GM21825 (cell line): Measurements from ENCODE around the gene RAP1GAP2.

Experiments
- ATAC-seq: cut with Tn5 transposase; IDR thresholded peaks from one replicate; pipeline ENCODE4 v1.9.1; 2021; ENCODE audit warnings: mild to moderate bottlenecking, moderate library complexity; ENCODE audit not compliant: unreplicated experiment

The RAP1GAP2 gene

DNA sequence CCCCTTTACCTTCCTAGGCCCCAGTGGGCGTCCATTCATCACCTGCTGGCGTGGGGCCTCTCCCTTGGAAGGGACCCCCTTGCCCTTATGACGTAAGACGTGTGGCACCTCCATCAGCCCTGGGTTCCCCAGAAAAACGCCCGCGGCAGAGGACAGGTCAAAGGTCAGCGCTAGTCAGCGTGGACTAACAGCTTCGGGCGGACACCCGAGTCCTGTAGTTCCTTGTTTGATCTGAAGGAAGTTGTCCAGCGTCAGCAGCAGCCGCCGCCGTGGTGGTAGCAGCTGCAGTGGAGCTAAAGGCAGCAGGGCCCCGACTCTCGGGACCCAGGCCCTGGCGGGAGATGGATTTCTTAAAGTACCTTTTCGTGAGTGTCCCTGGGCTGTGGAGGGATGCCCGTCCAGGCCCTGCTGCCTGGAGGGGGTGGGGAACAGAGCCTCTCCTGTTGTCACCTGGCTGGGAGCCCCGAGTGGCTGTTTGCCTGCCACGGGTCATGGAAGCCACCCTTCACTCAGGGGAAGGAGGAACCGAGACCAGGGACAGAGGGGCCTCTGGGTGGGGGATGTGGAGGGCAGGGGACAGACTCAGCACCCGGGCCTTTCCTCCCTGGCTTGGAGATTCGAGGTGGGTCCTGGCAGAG lies 143.6 kb downstream of the RAP1GAP2 start:
- ATAC-seq, result no peak

DNA sequence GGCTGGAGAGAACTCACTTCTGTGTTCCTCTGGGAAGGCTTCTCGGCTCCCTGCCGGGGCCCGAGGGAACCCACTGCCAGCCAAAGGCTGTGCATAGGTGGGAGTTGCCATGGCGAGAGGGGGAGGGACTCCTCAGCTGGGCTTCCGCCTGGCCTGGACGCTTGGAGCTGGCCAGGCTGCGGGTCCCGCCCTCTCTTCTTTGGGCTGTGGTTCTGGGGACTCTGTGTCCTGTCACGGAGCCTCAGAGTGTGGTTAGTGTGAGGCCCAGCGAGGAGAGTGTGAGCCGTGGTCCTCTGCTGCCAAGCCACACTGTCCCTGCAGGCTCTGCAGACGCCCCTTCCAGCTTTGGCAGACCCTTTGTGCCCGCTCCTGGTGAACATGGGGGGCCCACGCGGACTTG lies 144.1 kb downstream of the RAP1GAP2 start:
- no peak for ATAC-seq

DNA sequence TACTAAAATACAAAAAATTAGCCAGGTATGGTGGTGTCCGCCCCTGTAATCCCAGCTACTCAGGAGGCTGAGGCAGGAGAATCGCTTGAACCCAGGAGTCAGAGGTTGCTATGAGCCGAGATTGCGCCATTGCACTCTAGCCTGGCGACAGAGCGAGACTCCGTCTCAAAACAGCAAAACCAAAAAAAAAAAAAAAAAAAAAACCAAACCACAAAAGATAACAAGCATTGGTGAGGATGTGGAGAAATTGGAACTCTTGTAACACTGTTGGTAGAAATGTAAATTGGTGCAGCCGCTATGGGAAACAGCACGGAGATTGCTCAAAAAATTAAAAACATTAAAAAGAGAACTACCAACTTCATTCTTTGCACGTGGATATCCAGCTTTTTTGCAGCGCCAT lies 147.7 kb downstream of the RAP1GAP2 start:
- ATAC-seq, result no peak

DNA sequence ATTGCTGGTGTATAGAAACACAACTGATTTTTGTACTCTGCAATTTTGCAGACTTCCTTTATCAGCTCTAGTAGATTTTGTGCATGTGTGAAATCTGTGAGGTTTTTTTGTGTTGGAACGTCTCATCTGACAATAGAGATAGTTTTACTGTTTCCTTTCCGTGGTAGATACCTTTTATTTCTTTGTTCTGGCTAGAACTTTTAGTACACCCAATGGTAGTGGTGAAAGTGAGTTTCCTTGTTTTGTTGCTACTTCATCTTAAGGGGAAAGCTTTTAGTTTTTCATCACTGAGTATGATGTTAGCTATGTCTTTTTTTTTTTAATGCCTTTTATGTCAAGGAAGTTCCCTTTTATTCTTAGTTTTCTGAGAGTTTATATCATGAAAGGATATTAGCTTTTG lies 149.1 kb downstream of the RAP1GAP2 start:
- no peak for ATAC-seq

DNA sequence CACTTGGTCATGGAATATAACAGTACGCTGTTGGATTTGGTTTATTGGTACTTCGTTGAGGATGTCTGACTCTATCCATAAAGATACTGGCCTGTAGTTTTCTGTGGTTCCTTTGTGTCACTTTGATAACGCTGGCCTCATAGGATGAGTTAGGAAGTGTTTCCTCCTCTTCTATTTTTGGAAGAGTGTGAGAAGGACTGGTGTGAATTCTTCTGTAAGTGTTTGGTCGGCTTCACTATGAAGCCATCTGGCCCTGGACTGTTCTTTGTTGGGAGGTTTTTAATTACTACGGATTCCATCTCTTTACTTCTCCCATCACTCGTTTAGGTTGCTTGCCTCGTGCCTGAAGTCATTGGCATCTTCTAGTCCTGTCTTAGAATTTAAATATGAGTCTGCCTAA lies 149.9 kb downstream of the RAP1GAP2 start:
- no peak for ATAC-seq

DNA sequence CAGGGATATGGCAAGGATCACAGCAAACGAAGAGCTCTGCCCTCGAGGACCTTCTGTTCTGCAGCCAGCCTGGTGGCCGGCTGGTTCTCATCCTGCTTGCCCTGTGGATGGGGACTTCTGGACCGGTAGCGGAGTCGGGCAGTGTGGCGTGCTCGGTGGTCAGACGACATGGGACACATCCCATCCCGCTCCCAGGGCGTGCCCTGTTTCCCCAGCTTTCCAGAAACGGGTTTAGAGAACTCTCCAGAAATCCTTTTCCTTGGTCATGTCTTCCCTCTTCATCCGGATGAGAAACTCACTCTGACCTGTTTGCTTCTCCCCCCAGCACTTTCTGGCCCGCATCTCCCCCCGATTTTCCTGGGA lies 151.3 kb downstream of the RAP1GAP2 start:
- ATAC-seq, result no peak

DNA sequence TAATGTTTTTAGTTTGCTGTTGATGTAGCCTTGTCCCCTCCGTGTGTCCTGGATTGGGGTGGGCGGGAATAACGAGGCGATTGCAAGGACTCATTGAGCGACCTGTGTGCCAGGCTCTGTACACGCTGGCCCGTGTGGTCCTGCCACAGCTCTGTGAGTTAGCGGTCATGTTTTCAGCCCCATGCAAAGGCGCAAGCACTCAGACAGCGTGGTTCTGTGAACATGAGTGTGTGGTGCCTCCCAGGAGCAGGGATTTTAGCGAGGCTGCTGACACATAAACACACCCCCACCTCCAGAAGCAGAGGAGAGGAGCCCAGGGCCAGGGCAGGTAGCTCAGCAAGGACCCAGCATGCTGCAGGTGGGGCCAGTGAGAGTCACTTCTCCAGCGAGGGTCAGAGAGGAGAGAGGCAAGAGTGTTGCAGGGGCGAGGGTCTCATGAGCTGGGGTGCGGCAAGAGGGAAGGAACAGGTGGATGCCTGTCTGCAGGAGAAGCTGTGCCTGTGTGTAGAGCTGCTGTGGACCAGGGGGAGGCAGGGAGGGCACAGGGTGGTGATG lies 151.8 kb downstream of the RAP1GAP2 start:
- ATAC-seq, result no peak

DNA sequence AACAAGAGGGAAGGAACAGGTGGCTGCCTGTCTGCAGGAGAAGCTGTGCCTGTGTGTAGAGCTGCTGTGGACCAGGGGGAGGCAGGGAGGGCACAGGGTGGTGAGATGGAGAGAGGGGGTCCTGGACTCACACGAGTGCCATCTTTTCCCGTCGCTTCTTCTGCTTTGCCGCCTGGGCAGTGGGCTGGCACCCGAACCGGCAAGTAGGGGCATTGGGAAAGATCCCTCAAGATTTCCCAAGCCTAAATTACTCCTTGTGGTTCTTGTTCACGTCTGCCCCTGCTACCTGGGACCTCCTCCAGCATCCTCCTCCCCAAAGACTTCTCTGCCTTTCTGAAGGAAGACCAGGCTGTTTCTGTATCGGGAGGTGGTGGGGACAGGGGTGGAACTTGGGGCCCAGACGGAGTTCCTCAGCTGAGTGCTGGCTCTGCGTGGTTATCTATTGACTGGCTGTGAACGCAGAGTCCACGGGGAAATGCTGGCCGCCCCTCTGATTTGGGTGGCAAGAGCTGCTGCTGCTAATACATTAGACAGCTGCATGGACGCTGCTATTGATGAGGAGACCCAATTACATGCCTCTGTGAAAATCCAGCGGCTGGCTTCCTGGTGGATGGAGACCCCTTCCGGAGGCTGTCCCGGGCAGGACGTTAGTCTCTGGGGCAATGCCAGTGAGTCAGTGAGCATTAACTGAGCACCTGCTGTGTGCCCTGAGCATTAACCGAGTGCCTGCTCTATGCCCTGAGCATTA lies 152.7 kb downstream of the RAP1GAP2 start:
- no peak for ATAC-seq

DNA sequence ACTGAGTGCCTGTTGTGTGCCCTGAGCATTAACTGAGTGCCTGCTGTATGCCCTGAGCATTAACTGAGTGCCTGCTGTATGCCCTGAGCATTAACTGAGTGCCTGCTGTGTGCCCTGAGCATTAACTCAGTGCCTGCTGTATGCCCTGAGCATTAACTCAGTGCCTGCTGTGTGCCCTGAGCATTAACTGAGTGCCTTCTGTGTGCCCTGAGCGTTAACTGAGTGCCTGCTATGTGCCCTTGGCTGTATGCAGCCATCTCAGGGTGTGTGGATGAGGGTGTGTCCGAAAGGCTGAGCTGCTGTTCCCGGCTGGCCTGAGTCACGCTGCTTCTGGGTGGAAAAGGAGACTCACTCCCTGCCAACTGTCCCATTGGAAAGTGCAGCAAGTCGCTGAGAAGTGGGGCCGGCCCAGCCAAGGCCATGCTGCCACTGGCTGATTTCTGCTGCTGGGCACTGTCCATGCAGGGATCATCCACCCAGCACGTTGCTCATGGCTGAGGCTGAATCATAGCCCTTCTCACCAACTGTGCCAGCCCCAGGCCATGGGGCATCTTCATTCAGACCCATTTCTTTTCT lies 153.3 kb downstream of the RAP1GAP2 start:
- no peak for ATAC-seq

DNA sequence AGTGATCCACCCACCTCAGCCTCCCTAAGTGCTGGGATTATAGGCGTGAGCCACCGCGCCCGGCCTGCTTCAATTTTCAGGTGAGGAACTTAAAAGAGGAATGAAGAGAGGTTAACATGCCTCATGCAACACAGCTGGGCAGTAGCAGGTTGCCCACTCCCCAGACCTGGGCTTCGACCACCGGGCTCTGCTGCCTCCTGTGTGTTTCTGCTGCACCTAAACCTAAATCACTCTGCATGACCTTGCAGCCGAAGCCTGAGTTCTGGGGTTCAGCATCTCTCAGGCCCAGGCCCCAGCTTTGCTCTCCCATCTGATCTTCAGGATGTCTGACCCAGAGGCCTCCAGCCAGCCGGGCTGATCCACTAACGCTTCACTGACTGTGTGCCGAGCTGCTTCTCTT lies 154.6 kb downstream of the RAP1GAP2 start:
- no peak for ATAC-seq

DNA sequence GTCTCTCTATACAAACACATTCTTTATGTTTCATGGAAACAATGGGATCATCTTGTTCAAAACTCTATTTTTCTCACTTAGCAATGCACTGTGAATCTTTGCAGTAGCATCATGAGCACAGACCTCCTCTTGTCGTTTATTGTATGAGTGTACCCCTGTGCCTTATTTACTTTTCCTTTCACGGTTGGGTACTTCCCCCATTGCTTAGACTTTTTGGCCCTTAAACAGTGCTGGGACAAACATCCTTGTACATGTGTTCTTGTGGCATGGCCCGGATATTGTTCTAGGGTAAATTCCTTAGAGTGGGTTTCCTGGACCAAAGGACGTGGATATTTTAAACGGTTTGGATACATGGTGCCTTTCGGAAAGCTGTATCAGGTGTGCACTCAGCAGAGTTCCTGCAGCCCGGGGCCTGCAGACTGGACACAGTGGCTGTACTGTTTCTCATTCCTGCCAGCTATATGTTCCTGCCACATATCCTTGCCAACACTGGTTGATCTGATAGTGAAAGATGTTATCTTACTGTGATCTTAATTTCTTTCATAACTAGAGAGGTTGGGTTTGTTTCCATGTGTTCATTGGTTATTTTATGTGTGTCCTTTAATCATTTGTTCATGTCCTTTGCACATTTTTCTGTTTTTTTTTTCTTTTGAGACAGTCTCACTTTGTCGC lies 156.1 kb downstream of the RAP1GAP2 start:
- ATAC-seq, result no peak

DNA sequence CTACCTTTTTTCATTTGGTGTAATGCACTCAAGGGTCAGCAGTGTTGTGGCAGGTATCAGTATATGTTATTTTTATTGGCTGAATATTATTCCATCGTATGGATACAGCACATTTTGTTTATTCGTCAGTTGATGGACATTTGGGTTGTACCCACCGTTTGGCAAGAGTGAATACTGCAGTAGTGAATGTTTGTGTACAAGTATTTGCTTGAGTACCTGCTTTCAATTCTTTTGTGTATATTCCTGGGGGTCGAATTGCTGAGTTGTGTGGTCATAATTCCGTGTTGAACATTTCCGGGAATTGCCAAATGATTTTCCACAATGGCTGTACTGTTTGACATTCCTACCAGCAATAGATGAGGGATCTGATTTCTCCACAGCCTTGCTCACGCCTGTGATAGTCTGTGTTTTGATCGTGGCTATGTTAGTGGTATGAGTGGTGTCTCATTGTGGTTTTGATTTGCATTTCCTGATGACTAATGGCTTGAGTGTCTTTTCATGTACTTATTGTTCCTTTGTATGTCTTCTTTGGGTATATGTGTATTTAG lies 158.7 kb downstream of the RAP1GAP2 start:
- ATAC-seq, result no peak

DNA sequence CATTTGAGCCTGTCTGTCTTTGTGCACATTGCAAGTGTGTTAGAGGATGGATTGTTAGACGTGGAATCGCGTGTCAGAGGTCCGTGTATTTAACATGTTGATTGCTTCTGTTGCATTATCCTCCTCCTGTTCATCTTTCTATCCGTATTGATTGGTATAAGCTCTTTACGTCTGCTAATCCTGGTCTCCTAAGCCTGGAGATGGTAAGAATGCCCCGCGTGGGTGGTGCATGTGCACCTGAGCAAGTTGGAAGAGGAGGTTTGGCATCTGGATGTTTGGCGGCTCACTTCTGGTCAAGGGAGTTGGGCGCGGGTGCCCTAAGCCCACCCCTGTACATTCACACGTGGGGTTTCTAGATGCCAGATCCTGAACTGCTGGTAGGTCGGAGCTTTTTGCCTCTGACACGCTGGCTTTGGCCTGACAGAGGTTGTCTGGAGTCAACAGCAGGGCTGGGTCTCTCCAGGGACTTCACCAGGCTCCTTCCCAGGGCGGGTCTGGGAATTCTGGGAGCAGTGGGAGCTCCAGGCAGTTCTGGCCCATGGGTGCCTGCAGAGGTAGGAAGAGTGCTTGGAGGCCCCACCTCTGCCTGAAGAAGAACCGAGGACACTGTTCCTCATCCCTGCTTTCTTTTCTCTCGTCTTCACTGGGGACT lies 159.8 kb downstream of the RAP1GAP2 start:
- no peak for ATAC-seq

DNA sequence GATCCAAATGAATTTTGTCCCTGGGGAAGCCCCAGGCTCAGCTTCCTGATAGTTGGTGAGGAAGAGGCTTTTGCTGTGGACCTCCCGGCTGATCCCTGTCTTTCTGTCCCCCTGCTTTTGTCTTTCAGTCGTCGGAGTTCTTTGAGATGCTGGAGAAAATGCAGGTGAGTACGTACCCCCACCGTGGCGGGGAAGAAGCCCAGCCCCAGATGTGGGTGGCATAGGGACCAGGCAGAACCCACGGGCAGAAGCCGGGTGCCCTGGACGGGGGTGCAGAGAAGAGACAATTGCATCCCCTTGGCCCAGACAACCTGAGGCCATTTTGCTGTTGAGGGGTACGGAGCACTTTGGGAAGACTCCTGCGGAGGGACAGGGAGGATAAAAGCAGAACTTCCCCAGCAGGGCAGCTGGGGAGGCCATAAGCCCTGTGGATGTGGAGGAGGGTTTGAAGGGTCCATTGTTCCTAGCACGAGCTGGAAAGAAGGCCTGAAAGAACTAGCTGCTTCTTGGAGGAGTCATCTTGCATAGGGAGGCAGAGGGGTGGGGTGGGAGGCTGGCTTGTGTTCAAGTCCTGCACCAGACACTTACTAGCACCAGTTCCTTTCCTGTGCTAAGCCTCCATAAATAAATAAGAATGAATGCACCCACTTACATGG lies 161.5 kb downstream of the RAP1GAP2 start:
- no peak for ATAC-seq

DNA sequence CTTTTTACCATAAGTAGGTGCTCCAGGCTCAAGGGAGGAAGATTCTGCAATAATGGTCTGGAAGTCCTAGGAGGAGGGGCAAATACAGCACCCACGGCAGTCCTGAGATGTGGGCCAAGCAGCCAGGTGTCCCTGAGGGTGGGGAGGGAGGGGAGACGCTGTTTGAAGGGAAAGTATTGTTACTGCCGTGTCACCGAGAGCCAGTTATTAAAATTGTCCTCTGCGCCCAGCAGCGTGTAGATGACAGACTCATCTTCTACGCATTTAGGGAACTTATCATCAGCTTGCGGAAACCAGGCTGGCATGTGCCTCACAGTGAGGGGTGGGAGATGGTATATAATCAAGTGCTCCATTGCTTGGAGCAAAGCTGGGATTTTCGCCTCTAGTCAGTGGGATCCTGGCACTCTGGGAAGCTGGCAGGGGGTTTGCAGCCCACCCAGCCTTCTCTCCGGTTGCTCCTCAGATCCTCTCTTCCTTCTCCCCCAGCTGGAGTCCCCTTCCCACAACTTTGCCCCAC lies 162.5 kb downstream of the RAP1GAP2 start:
- no peak for ATAC-seq

DNA sequence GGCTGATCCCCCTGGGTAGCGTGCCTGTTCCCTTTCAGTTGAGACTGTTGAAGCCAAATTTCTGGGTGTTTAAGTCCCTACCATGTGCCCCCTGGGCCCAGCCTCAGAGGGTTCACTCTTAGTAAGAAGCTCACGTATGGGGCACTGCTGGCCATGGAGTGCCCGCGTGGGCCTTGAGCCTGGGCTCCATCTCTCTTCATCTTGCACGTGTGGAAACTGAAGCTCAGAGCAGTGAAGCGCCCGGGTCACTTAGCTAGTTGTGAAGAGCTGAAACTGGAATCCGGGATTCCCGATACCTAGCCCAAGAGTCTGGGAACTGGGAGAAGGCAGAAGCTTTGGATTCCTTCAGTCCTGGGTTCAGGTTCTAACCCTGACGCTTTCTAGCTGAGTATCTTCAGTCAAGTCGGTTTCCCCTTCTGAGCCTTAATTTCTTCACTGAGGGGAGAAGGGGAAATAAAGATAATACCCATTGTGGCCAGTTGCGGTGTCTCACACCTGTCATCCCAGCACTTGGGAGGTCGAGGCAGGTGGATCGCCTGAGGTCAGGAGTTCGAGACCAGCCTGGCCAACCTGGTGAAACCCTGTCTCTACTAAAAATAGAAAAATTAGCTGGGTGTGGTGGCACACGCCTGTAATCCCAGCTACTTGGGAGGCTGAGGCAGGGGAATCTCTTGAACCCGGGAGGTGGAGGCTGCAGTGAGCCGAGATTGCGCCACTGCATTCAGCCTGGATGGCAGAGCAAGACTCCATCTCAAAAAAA lies 163.3 kb downstream of the RAP1GAP2 start:
- ATAC-seq, result no peak

DNA sequence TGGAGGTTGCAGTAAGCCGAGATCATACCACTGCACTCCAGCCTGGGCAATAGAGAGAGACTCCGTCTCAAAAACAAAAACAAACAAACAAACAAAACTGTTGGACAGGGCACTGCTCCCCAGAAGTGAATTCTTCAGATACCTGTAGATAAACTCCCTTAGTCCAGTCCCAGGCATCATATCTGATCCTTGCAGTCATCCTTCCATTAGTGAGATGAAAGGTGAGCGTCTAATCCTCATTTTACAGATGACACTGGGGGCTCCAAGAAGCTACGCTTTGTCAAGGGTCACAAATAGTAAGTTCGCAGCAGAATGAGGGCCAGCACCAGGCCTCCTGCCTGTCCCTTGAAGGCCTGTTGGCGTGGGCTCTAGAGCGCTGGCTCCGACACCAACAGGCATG lies 165.2 kb downstream of the RAP1GAP2 start:
- ATAC-seq, result no peak

DNA sequence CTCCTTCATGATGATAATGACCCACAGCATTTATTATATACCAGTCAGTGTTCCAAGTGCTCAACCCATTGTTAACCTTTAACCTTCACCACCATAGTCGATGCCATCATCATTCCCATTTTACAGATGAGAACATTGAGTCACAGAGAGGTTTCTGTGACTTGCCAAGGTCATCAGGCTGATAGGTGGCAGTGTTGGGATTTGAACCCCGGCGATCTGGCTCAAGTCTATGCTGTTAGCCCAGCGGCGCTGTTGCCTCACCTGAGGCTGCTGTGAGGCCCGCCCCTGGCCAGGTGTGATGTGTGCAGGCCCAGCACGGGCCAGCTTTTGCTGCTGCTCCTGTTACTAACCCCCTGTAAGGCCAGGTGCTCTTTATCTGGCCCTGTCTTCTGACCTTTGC lies 166.0 kb downstream of the RAP1GAP2 start:
- ATAC-seq, result no peak

DNA sequence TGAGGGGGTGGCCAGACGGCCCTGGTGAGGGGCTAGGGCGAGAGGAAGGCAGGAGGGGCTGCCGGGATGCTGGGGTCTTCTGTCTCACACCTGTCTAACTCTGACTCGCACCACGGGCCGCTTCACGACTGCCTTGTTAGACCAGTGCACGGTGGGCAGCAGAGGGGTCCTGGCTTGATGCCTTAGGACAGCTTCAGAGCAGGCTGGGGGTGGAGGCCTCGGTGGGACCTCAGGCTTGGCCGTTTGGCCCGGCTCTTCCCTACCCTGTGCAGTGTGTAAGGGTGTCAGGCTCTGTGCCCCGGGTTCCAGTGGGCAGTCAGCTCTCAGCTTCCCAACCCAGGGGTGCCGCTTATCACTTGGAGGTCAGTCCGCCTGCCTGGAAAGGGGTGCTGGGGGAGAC lies 166.5 kb downstream of the RAP1GAP2 start:
- no peak for ATAC-seq
